K562 (cell line): Measurements from ENCODE around the gene YPEL1. TPM values are rescaled to one million over a fixed set of nuclear protein-coding genes. Genes with fewer than 3 reads are reported as not detected.

Source experiments
- ATAC-seq: fragments of 200-7000 bp; cut with Tn5 transposase; 3 replicates; pipeline ENCODE4 v1.9.1; 2020; ENCODE audit warnings: moderate library complexity
- BruUV-seq: library from RNA; stranded (reverse); fragments of 400-500 nt; replicated peaks from 2 replicates; lab custom pipeline; 2021; lab: Mats Ljungman, UMichigan
- CTCF ChIA-PET: fragments of 300-600 bp; formaldehyde crosslinking; extraction: SDS; loops from one replicate; lab custom pipeline; 2021; ENCODE audit warnings: low intra/inter-chr PET ratio; lab: Yijun Ruan, JAX
- POLR2A ChIA-PET: fragments of 300-600, 350-650 bp; sonication (Branson Sonifier 250); formaldehyde crosslinking; extraction: SDS; loops from one replicate; lab custom pipeline; 2021; ENCODE audit warnings: antibody characterized with exemption, inconsistent platforms; lab: Yijun Ruan, JAX
- DNase-seq, 4 experiments: peaks; one replicate each; pipeline versions ENCODE4 v3.0.0 to v3.0.0-alpha.2; 2011 to 2018; ENCODE audit warnings: low spot score in 3 of 4, mixed read lengths in 3 of 4; ENCODE audit errors: extremely low read depth in 1 of 4
- FAIRE-seq: peaks from 2 replicates; lab custom pipeline; 2011; peaks lifted over from hg19 to GRCh38; lab: Jason Lieb, UNC
- H2AFZ ChIP-seq: 2 replicates; pipeline ENCODE4 v1.6.0; 2011; ENCODE audit warnings: low read depth, low read length, control low read depth, inconsistent platforms
- H3K27ac ChIP-seq: fragments of 200-600 bp; 3 replicates; pipeline ENCODE4 v1.8.0; 2011; ENCODE audit warnings: low read depth, mild to moderate bottlenecking, control low read depth, inconsistent platforms, low read length, moderate library complexity, mixed read lengths; ENCODE audit errors: extremely low read depth
- H3K27me3 ChIP-seq, 2 experiments: fragments of 300-600 bp in 1 of 2; 2 replicates in 1 of 2; 3 replicates in 1 of 2; pipeline versions ENCODE4 v1.6.0 to v1.8.0; 2011; ENCODE audit warnings: inconsistent platforms in 2 of 2, low read length in 2 of 2, mild to moderate bottlenecking in 1 of 2, mixed read lengths in 1 of 2, moderate library complexity in 1 of 2; ENCODE audit not compliant: control insufficient read depth in 2 of 2, insufficient read depth in 2 of 2
- H3K36me3 ChIP-seq: fragments of 300-600 bp; 3 replicates; pipeline ENCODE4 v1.8.0; 2011; ENCODE audit warnings: mild to moderate bottlenecking, low read length, inconsistent platforms; ENCODE audit not compliant: control insufficient read depth, insufficient read depth
- H3K4me1 ChIP-seq, 2 experiments: fragments of 200-600 bp in 1 of 2; replicated peaks in 1 of 2; 2 replicates in 1 of 2; 3 replicates in 1 of 2; pipeline versions ENCODE4 v1.5.1 to v1.8.0; 2011; ENCODE audit warnings: inconsistent platforms in 2 of 2, low read length in 2 of 2, mild to moderate bottlenecking in 1 of 2, mixed read lengths in 1 of 2, moderate library complexity in 1 of 2; ENCODE audit not compliant: control insufficient read depth in 2 of 2, insufficient read depth in 2 of 2
- H3K4me2 ChIP-seq: 2 replicates; pipeline ENCODE4 v1.6.1; 2011; ENCODE audit warnings: low read length, control low read depth, inconsistent platforms, mixed read lengths; ENCODE audit not compliant: insufficient read depth
- H3K4me3 ChIP-seq: fragments of 200-600 bp; sonication (generic), shearing (Covaris generic); 2 replicates; pipeline ENCODE4 v1.5.1; 2016; ENCODE audit warnings: control low read depth, inconsistent platforms
- H3K79me2 ChIP-seq: fragments of 200-600 bp; 3 replicates; pipeline ENCODE4 v1.8.0; 2011; ENCODE audit warnings: low read length, inconsistent platforms; ENCODE audit not compliant: control insufficient read depth, insufficient read depth
- H3K9ac ChIP-seq, 2 experiments: 2 replicates each; pipeline versions ENCODE4 v1.6.0 to v1.6.1; 2011; ENCODE audit warnings: low read depth in 2 of 2, low read length in 2 of 2, control low read depth in 1 of 2, inconsistent platforms in 1 of 2, mild to moderate bottlenecking in 1 of 2, mixed read lengths in 1 of 2; ENCODE audit not compliant: insufficient read depth in 1 of 2
- H3K9me1 ChIP-seq: one replicate; pipeline ENCODE4 v1.6.0; 2011; ENCODE audit warnings: inconsistent platforms, mild to moderate bottlenecking, low read length, moderate library complexity; ENCODE audit not compliant: control insufficient read depth, insufficient read depth
- H3K9me3 ChIP-seq: replicated peaks from 2 replicates; pipeline ENCODE4 v1.5.1; 2011; ENCODE audit warnings: low read depth, low read length, inconsistent platforms; ENCODE audit not compliant: control insufficient read depth, insufficient read depth
- H4K20me1 ChIP-seq: replicated peaks from 2 replicates; pipeline ENCODE4 v1.6.1; 2011; ENCODE audit warnings: low read length, inconsistent platforms, mixed read lengths; ENCODE audit not compliant: control insufficient read depth, insufficient read depth
- CHD1 ChIP-seq: fragments of 200-600 bp; sonication (generic); IDR thresholded peaks from one replicate; pipeline ENCODE4 v1.6.1; 2012; ENCODE audit warnings: mild to moderate bottlenecking, moderate library complexity, low read length, inconsistent platforms
- FOXA3 ChIP-seq, 2 experiments: fragments of 450-650 bp in 1 of 2; sonication (generic) in 1 of 2; formaldehyde crosslinking; IDR thresholded peaks in 1 of 2; conservative IDR thresholded peaks in 1 of 2; 2 replicates each; pipeline versions ENCODE4 v1.4.0 to v1.8.0; 2020 to 2022; ENCODE audit warnings: mild to moderate bottlenecking in 2 of 2, missing genetic modification reagents in 1 of 2
- FOXK1 ChIP-seq: sonication (generic); formaldehyde crosslinking; IDR thresholded peaks from 2 replicates; pipeline ENCODE4 v1.8.0; 2022; ENCODE audit warnings: missing genetic modification reagents, mild to moderate bottlenecking, borderline replicate concordance
- MTA3 ChIP-seq: fragments of 450-650 bp; formaldehyde crosslinking; IDR thresholded peaks from 2 replicates; pipeline ENCODE4 v1.6.1; 2017; ENCODE audit warnings: mild to moderate bottlenecking, borderline replicate concordance
- NR3C1 ChIP-seq: sonication (generic); formaldehyde crosslinking; IDR thresholded peaks from 2 replicates; pipeline ENCODE4 v1.8.1; 2022; ENCODE audit warnings: missing genetic modification reagents
- SETDB1 ChIP-seq: IDR thresholded peaks from one replicate; pipeline ENCODE4 v1.6.1; 2012; ENCODE audit warnings: low read length, control low read depth, inconsistent platforms
- SMARCA5 ChIP-seq: fragments of 450-650 bp; IDR thresholded peaks from 2 replicates; pipeline ENCODE4 v1.6.1; 2016
- TEAD4 ChIP-seq, 2 experiments: sonication (generic) in 1 of 2; formaldehyde crosslinking in 1 of 2; IDR thresholded peaks; 2 replicates each; pipeline versions ENCODE4 v1.6.1 to v1.8.0; 2012 to 2022; ENCODE audit warnings: borderline replicate concordance in 1 of 2, inconsistent platforms in 1 of 2, low read length in 1 of 2, mild to moderate bottlenecking in 1 of 2, missing genetic modification reagents in 1 of 2
- ZNF174 ChIP-seq: fragments of 250-450 bp; sonication (Bioruptor Pico); IDR thresholded peaks from 2 replicates; pipeline ENCODE4 v1.4.0; 2020; ENCODE audit warnings: mild to moderate bottlenecking
- ZNF583 ChIP-seq: fragments of 250-450 bp; sonication (Bioruptor Pico); IDR thresholded peaks from 2 replicates; pipeline ENCODE4 v1.4.0; 2020
- ZNF668 ChIP-seq: fragments of 250-450 bp; sonication (Bioruptor Pico); IDR thresholded peaks from 2 replicates; pipeline ENCODE4 v1.8.0; 2022; ENCODE audit warnings: mild to moderate bottlenecking, inconsistent platforms
- WGBS: fragments of 100-300 bp; shearing (Covaris generic); methylation state at CpG from one replicate; pipeline ENCODE4 v1.1.6; 2016; ENCODE audit warnings: low coverage, mixed read lengths; ENCODE audit not compliant: insufficient coverage; ENCODE audit errors: missing lambda C conversion rate; 5-methylcytosine and 5-hydroxymethylcytosine counted together
- in situ Hi-C: fragments of 300-500 bp; cut with MboI; formaldehyde crosslinking; loops from 4 replicates; pipeline ENCODE4 v1.15.0; 2018; ENCODE audit warnings: inconsistent platforms, mixed read lengths
- intact Hi-C: fragments of 100-400 bp; cut with micrococcal nuclease; formaldehyde crosslinking; loops from 2 replicates; pipeline ENCODE4 v1.14.2; 2022
- polyA plus RNA-seq, 8 experiments: library from polyadenylated mRNA; depleted of rRNA in 4 of 8; stranded (reverse) in 5 of 8; unstranded in 3 of 8; fragments of >200 nt; fragmentation: Nextera tagmentation in 2 of 8; fragmentation: Illumina TruSeq in 1 of 8; extraction: Ambion mirVana in 2 of 8; extraction: Trizol in 1 of 8; gene quantifications; 2 replicates each; pipeline versions ENCODE4 v1.2.1 to v1.2.3, GENCODE V29; 2011 to 2014; ENCODE audit warnings: inconsistent platforms in 1 of 8, missing spikeins in 1 of 8
- total RNA-seq, 7 experiments: library from RNA; depleted of rRNA in 6 of 7; stranded (reverse); fragments of >200 nt in 6 of 7; fragmentation: Illumina TruSeq in 2 of 7; extraction: Trizol in 2 of 7; gene quantifications; 2 replicates each; pipeline versions ENCODE4 v1.2.1 to v1.2.3, GENCODE V29; 2011 to 2021; ENCODE audit warnings: low replicate concordance in 1 of 7
- TF ChIP-seq, protein P1 (sequence below): fragments of 250-450 bp; sonication (Bioruptor Pico); IDR thresholded peaks from 2 replicates; pipeline ENCODE4 v1.5.1; 2021; ENCODE audit warnings: mild to moderate bottlenecking
- TF ChIP-seq, protein P2 (sequence below): sonication (generic); formaldehyde crosslinking; IDR thresholded peaks from 2 replicates; pipeline ENCODE4 v1.8.1; 2023; ENCODE audit warnings: mild to moderate bottlenecking, missing genetic modification reagents, moderate library complexity
- TF ChIP-seq, protein P3 (sequence below), 3 experiments: fragments of 200-800 bp in 1 of 3; fragments of 250-450 bp in 1 of 3; fragments of 450-650 bp in 1 of 3; sonication (Bioruptor Pico) in 1 of 3; sonication (Bioruptor generic) in 1 of 3; formaldehyde crosslinking in 1 of 3; IDR thresholded peaks; 2 replicates each; pipeline versions ENCODE4 v1.6.1 to v1.8.0; 2016 to 2022; ENCODE audit warnings: mild to moderate bottlenecking in 2 of 3, missing genetic modification characterization in 2 of 3, missing compliant biosample characterization in 1 of 3, moderate library complexity in 1 of 3
- TF ChIP-seq, protein P4 (sequence below): fragments of 250-450 bp; sonication (Bioruptor Pico); IDR thresholded peaks from 2 replicates; pipeline ENCODE4 v1.9.0; 2021; ENCODE audit warnings: mild to moderate bottlenecking

YPEL1 gene
- total and polyA plus RNA-seq, 9 of the 15 experiments (the other 6 are each of a cell fraction or from before 2014, with no cell fraction given): 0.07 to 2.2 (median 0.46) TPM

DNA sequence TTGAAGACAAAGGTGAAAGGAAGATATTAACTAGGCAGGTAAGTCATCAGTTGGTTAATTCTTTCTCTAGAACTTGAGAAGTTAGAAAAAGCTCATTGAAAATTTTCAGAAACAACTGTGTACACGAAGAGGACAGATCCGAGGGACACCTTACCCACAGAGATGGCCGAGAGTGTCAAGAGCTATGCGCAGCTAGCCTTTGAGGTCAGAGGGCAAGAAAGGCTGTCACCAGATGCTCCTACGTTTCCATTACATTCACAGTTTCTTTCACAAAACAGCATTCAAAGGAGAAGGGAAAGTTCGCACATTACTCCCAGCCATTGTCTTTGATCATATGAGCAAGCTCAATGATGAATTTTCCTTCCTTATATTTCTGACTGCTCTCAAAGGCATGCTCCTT lies 34.8 kb downstream of the YPEL1 start:
- no peaks in the 10 kb centered on the region for H3K9me3 ChIP-seq
- 23% methylated on average over 6 of the region's 6 CpGs for WGBS
- H3K36me3 ChIP-seq: peaks cover 21% of the 10 kb centered on the region; the same call in 2 of the 3 replicates
- H3K27me3 ChIP-seq: peaks cover 39 to 42% of the 10 kb centered on the region in 2 experiments
- BruUV-seq: no TSS peak
- FAIRE-seq (peak; percentile 46), DNase-seq (peak in 2 of 4 experiments; percentile 55 to 61), ATAC-seq (no peak)
- ChIA-PET POLR2A (interaction anchor here (0.5 to 8.8 kb wide), 23 partner anchors 8 to 262 kb away, joined by 3 to 111 read pairs (median 5); partner anchors contain the start of genes PPIL2 and SDF2L1), CTCF (no interaction called here)
- H3K4me3 ChIP-seq: no peak overlapping the region
- H3K9me1 ChIP-seq: peaks cover 11% of the 10 kb centered on the region
- H2AFZ ChIP-seq: no peak overlapping the region
- in situ Hi-C loops (no loop called here), intact Hi-C loops (loop anchor here (2.0 kb wide), 1 partner anchor 34 kb away; the partner anchor contains the start of gene PPIL2)
- H3K4me1 ChIP-seq: peaks cover 9 to 35% of the 10 kb centered on the region in 2 experiments; a peak in 4 of 5 replicates
- 0 out of 2 replicates have a peak overlapping the region, but pooled peaks have one; percentile 1 for H3K4me2 ChIP-seq
- H4K20me1 ChIP-seq: peaks cover 44% of the 10 kb centered on the region
- no peaks in the 10 kb centered on the region for H3K79me2 ChIP-seq
- H3K27ac ChIP-seq: no peak overlapping the region
- H3K9ac ChIP-seq: no peak overlapping the region
- TF ChIP-seq, protein P1, sequence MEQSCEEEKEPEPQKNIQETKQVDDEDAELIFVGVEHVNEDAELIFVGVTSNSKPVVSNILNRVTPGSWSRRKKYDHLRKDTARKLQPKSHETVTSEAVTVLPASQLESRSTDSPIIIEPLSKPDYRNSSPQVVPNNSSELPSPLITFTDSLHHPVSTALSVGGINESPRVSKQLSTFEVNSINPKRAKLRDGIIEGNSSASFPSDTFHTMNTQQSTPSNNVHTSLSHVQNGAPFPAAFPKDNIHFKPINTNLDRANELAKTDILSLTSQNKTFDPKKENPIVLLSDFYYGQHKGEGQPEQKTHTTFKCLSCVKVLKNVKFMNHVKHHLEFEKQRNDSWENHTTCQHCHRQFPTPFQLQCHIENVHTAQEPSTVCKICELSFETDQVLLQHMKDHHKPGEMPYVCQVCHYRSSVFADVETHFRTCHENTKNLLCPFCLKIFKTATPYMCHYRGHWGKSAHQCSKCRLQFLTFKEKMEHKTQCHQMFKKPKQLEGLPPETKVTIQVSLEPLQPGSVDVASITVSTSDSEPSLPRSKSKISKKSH (CRISPR knock-in tag): 0 out of 2 replicates have a peak, but pooled peaks have one; percentile 24
- TF ChIP-seq TEAD4 (IDR thresholded peaks at IDR 0.05; ENCODE audit: low read length) (0 out of 2 replicates have a peak, but pooled peaks have one; percentile 4), TEAD4 (CRISPR knock-in tag; IDR thresholded peaks at IDR 0.05; ENCODE audit: borderline replicate concordance) (no peak), CHD1 (peak; percentile 66), ZNF668 (CRISPR knock-in tag) (peak; percentile 62; the same call in 1 of the 2 replicates), MTA3 (no peak), ZNF174 (CRISPR knock-in tag) (no peak), ZNF583 (CRISPR knock-in tag) (no peak), FOXK1 (no peak), SMARCA5 (no peak), NR3C1 (CRISPR knock-in tag) (no peak), SETDB1 (no peak), FOXA3 (CRISPR knock-in tag; conservative IDR thresholded peaks at IDR 0.05 in 1 of 2, IDR thresholded peaks at IDR 0.05 in 1 of 2) (no peak)
- TF ChIP-seq, protein P2, sequence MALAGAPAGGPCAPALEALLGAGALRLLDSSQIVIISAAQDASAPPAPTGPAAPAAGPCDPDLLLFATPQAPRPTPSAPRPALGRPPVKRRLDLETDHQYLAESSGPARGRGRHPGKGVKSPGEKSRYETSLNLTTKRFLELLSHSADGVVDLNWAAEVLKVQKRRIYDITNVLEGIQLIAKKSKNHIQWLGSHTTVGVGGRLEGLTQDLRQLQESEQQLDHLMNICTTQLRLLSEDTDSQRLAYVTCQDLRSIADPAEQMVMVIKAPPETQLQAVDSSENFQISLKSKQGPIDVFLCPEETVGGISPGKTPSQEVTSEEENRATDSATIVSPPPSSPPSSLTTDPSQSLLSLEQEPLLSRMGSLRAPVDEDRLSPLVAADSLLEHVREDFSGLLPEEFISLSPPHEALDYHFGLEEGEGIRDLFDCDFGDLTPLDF: peak; percentile 8; the same call in 1 of the 2 replicates
- TF ChIP-seq, protein P3, sequence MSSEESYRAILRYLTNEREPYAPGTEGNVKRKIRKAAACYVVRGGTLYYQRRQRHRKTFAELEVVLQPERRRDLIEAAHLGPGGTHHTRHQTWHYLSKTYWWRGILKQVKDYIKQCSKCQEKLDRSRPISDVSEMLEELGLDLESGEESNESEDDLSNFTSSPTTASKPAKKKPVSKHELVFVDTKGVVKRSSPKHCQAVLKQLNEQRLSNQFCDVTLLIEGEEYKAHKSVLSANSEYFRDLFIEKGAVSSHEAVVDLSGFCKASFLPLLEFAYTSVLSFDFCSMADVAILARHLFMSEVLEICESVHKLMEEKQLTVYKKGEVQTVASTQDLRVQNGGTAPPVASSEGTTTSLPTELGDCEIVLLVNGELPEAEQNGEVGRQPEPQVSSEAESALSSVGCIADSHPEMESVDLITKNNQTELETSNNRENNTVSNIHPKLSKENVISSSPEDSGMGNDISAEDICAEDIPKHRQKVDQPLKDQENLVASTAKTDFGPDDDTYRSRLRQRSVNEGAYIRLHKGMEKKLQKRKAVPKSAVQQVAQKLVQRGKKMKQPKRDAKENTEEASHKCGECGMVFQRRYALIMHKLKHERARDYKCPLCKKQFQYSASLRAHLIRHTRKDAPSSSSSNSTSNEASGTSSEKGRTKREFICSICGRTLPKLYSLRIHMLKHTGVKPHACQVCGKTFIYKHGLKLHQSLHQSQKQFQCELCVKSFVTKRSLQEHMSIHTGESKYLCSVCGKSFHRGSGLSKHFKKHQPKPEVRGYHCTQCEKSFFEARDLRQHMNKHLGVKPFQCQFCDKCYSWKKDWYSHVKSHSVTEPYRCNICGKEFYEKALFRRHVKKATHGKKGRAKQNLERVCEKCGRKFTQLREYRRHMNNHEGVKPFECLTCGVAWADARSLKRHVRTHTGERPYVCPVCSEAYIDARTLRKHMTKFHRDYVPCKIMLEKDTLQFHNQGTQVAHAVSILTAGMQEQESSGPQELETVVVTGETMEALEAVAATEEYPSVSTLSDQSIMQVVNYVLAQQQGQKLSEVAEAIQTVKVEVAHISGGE (CRISPR knock-in tag; IDR thresholded peaks at IDR 0.05): no peak
- TF ChIP-seq, protein P4, sequence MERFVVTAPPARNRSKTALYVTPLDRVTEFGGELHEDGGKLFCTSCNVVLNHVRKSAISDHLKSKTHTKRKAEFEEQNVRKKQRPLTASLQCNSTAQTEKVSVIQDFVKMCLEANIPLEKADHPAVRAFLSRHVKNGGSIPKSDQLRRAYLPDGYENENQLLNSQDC (CRISPR knock-in tag): 0 out of 2 replicates have a peak, but pooled peaks have one; percentile 40
